HEK293 (cell line): ENCODE measurements around the gene NOC2L.

Experiments
- CTCF ChIA-PET: fragments of 350-600 bp; formaldehyde crosslinking; extraction: SDS; loops from one replicate; lab custom pipeline; 2021; ENCODE audit warnings: antibody characterized with exemption; lab: Yijun Ruan, JAX
- POLR2A ChIA-PET: fragments of 300-600 bp; formaldehyde crosslinking; extraction: SDS; loops from one replicate; lab custom pipeline; 2020; ENCODE audit warnings: antibody characterized with exemption, inconsistent platforms; lab: Yijun Ruan, JAX
- H3K27ac ChIP-seq: fragments of 200-500 bp; sonication (Bioruptor generic); 2 replicates; pipeline ENCODE4 v1.5.1; 2014; ENCODE audit warnings: low read depth, low read length, control low read depth, inconsistent platforms; ENCODE audit errors: extremely low read depth
- H3K36me3 ChIP-seq, 2 experiments: fragments of 200-500 bp in 1 of 2; sonication (Bioruptor generic) in 1 of 2; 1 replicate in 1 of 2; 2 replicates in 1 of 2; pipeline ENCODE4 v1.5.1; 2014 to 2017; ENCODE audit warnings: inconsistent platforms in 2 of 2, low read length in 2 of 2; ENCODE audit not compliant: control insufficient read depth in 2 of 2, insufficient read depth in 1 of 2
- H3K4me1 ChIP-seq: fragments of 200-500 bp; sonication (Bioruptor generic); 2 replicates; pipeline ENCODE4 v1.5.1; 2014; ENCODE audit warnings: mild to moderate bottlenecking, low read length, inconsistent platforms; ENCODE audit not compliant: control insufficient read depth, insufficient read depth
- H3K4me3 ChIP-seq: 2 replicates; pipeline ENCODE4 v1.5.1; 2011; ENCODE audit warnings: low read depth, mild to moderate bottlenecking, control low read depth, low read length, moderate library complexity
- H3K9me3 ChIP-seq: fragments of 200-500 bp; sonication (Bioruptor generic); 2 replicates; pipeline ENCODE4 v1.5.1; 2014; ENCODE audit warnings: low read depth, low read length, inconsistent platforms; ENCODE audit not compliant: control insufficient read depth, insufficient read depth
- GLIS1 ChIP-seq: fragments of 450-650 bp; formaldehyde crosslinking; IDR thresholded peaks from 2 replicates; pipeline ENCODE4 v1.5.1; 2016; ENCODE audit warnings: missing biosample characterization, missing genetic modification characterization
- GLIS2 ChIP-seq: fragments of 450-650 bp; formaldehyde crosslinking; IDR thresholded peaks from 2 replicates; pipeline ENCODE4 v1.5.1; 2016; ENCODE audit warnings: missing biosample characterization, missing genetic modification characterization
- KLF1 ChIP-seq: fragments of 450-650 bp; formaldehyde crosslinking; IDR thresholded peaks from 2 replicates; pipeline ENCODE4 v1.5.1; 2016; ENCODE audit warnings: missing biosample characterization, missing genetic modification characterization
- KLF8 ChIP-seq: fragments of 450-650 bp; formaldehyde crosslinking; IDR thresholded peaks from 2 replicates; pipeline ENCODE4 v1.5.1; 2016; ENCODE audit warnings: missing biosample characterization, missing genetic modification characterization
- PATZ1 ChIP-seq: fragments of 450-650 bp; formaldehyde crosslinking; IDR thresholded peaks from 2 replicates; pipeline ENCODE4 v1.5.1; 2016; ENCODE audit warnings: missing biosample characterization, missing genetic modification characterization
- PBX3 ChIP-seq: sonication (generic); formaldehyde crosslinking; IDR thresholded peaks from 2 replicates; pipeline ENCODE4 v1.8.1; 2022; ENCODE audit warnings: mild to moderate bottlenecking, moderate library complexity, missing genetic modification reagents
- SP2 ChIP-seq: fragments of 450-650 bp; formaldehyde crosslinking; IDR thresholded peaks from 2 replicates; pipeline ENCODE4 v1.5.1; 2016; ENCODE audit warnings: missing biosample characterization, missing genetic modification characterization
- YY1 ChIP-seq: fragments of 450-650 bp; formaldehyde crosslinking; IDR thresholded peaks from 2 replicates; pipeline ENCODE4 v1.5.1; 2018; ENCODE audit warnings: missing biosample characterization, missing genetic modification characterization
- ZBTB20 ChIP-seq: fragments of 450-650 bp; formaldehyde crosslinking; IDR thresholded peaks from 2 replicates; pipeline ENCODE4 v1.5.1; 2016; ENCODE audit warnings: missing biosample characterization, missing genetic modification characterization
- ZBTB48 ChIP-seq: fragments of 450-650 bp; formaldehyde crosslinking; IDR thresholded peaks from 2 replicates; pipeline ENCODE4 v1.5.1; 2016; ENCODE audit warnings: missing biosample characterization, missing genetic modification characterization
- ZBTB8A ChIP-seq: fragments of 450-650 bp; formaldehyde crosslinking; IDR thresholded peaks from 2 replicates; pipeline ENCODE4 v1.5.1; 2016; ENCODE audit warnings: missing biosample characterization, missing genetic modification characterization
- ZIC2 ChIP-seq: fragments of 450-650 bp; formaldehyde crosslinking; IDR thresholded peaks from 2 replicates; pipeline ENCODE4 v1.5.1; 2016; ENCODE audit warnings: missing biosample characterization, missing genetic modification characterization
- ZNF16 ChIP-seq: fragments of 450-650 bp; formaldehyde crosslinking; IDR thresholded peaks from 2 replicates; pipeline ENCODE4 v1.5.1; 2016; ENCODE audit warnings: low read depth, missing biosample characterization, missing genetic modification characterization
- ZNF174 ChIP-seq: fragments of 450-650 bp; formaldehyde crosslinking; IDR thresholded peaks from 2 replicates; pipeline ENCODE4 v1.5.0; 2017; ENCODE audit warnings: missing biosample characterization, mild to moderate bottlenecking, missing genetic modification characterization
- ZNF211 ChIP-seq: fragments of 450-650 bp; formaldehyde crosslinking; IDR thresholded peaks from 2 replicates; pipeline ENCODE4 v1.5.1; 2016; ENCODE audit warnings: low read depth, missing biosample characterization, missing genetic modification characterization
- ZNF394 ChIP-seq: fragments of 450-650 bp; formaldehyde crosslinking; IDR thresholded peaks from 2 replicates; pipeline ENCODE4 v1.5.1; 2016; ENCODE audit warnings: missing biosample characterization, missing genetic modification characterization, mild to moderate bottlenecking, moderate library complexity, borderline replicate concordance
- ZNF530 ChIP-seq: fragments of 450-650 bp; formaldehyde crosslinking; IDR thresholded peaks from 2 replicates; pipeline ENCODE4 v1.5.1; 2016; ENCODE audit warnings: low read depth, missing biosample characterization, missing genetic modification characterization
- ZNF560 ChIP-seq: fragments of 450-650 bp; formaldehyde crosslinking; IDR thresholded peaks from 2 replicates; pipeline ENCODE4 v1.5.1; 2017; ENCODE audit warnings: missing biosample characterization, missing genetic modification characterization, borderline replicate concordance
- ZNF624 ChIP-seq: fragments of 450-650 bp; formaldehyde crosslinking; IDR thresholded peaks from 2 replicates; pipeline ENCODE4 v1.5.1; 2017; ENCODE audit warnings: missing biosample characterization, missing genetic modification characterization
- TF ChIP-seq, protein P1 (sequence below): fragments of 450-650 bp; formaldehyde crosslinking; IDR thresholded peaks from 2 replicates; pipeline ENCODE4 v1.5.1; 2016; ENCODE audit warnings: missing biosample characterization, missing genetic modification characterization
- TF ChIP-seq, protein P2 (sequence below): fragments of 450-650 bp; formaldehyde crosslinking; IDR thresholded peaks from 2 replicates; pipeline ENCODE4 v1.5.1; 2017; ENCODE audit warnings: missing biosample characterization, mild to moderate bottlenecking, missing genetic modification characterization, moderate library complexity

The NOC2L gene

DNA sequence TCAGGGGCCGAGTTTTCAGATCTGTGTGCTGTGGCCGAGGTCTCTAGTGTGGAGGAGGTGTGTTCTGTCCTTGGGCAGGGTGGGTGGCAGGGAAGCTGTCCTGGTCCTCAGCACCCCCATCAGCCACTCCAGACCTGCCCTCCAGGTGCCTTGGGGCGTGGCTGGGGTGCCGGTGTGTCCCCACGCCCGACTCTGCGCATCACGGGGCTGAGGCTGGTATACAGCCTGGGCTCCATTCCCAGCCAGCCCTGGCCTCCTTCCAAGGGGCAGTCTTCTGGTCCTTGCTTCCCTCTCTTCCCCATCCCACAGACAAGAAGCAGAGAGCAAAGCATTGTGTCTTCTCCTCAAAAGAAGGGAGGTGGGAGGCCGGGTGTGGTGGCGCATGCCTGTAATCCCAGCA lies 31.3 kb downstream of the NOC2L start:
- CTCF ChIA-PET, result interaction anchor here (1.3 kb wide), 1 partner anchor 14 kb away, joined by 3 read pairs; no protein-coding TSS in a partner anchor
- Histone ChIP-seq H3K9me3 (no peaks in the 10 kb centered on the region), H3K27ac (no peak overlapping the region), H3K4me1 (peaks cover 12% of the 10 kb centered on the region), H3K36me3 (peaks cover 0 to 67% of the 10 kb centered on the region in 2 experiments; a peak in 1 of 3 replicates), H3K4me3 (no peak overlapping the region)
- peak; percentile 29; the same call in 1 of the 2 replicates for TF ChIP-seq ZBTB20 (tag by site-specific recombination)
- TF ChIP-seq PBX3 (CRISPR knock-in tag), result no peak
- TF ChIP-seq YY1 (tag by site-specific recombination), result no peak
- peak; percentile 93 for TF ChIP-seq KLF1 (tag by site-specific recombination)
- TF ChIP-seq ZBTB48 (tag by site-specific recombination), result peak; percentile 47
- TF ChIP-seq KLF8 (tag by site-specific recombination), result peak; percentile 41
- POLR2A ChIA-PET, result interaction anchor here (0.6 to 6.5 kb wide), 2 partner anchors 14 to 324 kb away, joined by 4 to 111 read pairs; no protein-coding TSS in a partner anchor

DNA sequence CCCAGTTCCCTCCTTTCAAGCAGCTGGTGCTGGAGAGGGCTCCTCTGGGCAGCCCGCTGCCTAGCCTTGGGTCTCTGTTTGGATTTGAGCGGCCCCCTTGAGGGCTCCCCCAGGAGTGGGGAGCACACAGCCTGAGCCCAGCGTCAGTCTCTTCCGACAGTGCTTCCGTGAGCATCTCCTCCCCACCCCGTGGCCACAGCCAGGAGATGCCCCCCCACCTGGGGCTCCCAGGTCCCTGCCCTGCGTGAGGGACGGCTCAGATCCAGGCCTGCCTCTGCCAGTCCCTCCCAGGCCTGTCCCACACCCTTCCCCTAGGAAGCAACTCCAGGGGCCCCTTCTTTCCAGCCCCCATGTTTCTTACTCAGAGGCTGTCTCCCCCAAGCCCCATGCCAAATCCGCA lies 31.8 kb downstream of the NOC2L start:
- H3K36me3 ChIP-seq, result peaks cover 0 to 68% of the 10 kb centered on the region in 2 experiments; a peak in 1 of 3 replicates
- ChIA-PET CTCF (interaction anchor here (1.3 to 1.7 kb wide), 4 partner anchors 10 to 22 kb away, joined by 3 to 8 read pairs (median 6); no protein-coding TSS in a partner anchor), POLR2A (interaction anchor here (1.4 to 1.8 kb wide), 2 partner anchors 12 to 14 kb away, joined by 3 to 7 read pairs; no protein-coding TSS in a partner anchor)
- H3K9me3 ChIP-seq, result no peaks in the 10 kb centered on the region
- H3K27ac ChIP-seq, result no peak overlapping the region; the same call in 1 of the 2 replicates
- peaks cover 10% of the 10 kb centered on the region for H3K4me1 ChIP-seq
- no peak overlapping the region for H3K4me3 ChIP-seq
- no peak for TF ChIP-seq ZNF16 (tag by site-specific recombination)
- TF ChIP-seq ZBTB20 (tag by site-specific recombination), result peak; percentile 40; the same call in 1 of the 2 replicates
- TF ChIP-seq ZNF211 (tag by site-specific recombination), result no peak
- peak; percentile 33 for TF ChIP-seq SP2 (tag by site-specific recombination)
- TF ChIP-seq ZBTB8A (tag by site-specific recombination), result 0 out of 2 replicates have a peak, but pooled peaks have one; percentile 6
- peak; percentile 60 for TF ChIP-seq GLIS1
- TF ChIP-seq GLIS2 (tag by site-specific recombination), result peak; percentile 27; the same call in 1 of the 2 replicates
- peak; percentile 62; the same call in 1 of the 2 replicates for TF ChIP-seq ZIC2 (tag by site-specific recombination)
- TF ChIP-seq PATZ1 (tag by site-specific recombination), result peak; percentile 47; the same call in 1 of the 2 replicates

DNA sequence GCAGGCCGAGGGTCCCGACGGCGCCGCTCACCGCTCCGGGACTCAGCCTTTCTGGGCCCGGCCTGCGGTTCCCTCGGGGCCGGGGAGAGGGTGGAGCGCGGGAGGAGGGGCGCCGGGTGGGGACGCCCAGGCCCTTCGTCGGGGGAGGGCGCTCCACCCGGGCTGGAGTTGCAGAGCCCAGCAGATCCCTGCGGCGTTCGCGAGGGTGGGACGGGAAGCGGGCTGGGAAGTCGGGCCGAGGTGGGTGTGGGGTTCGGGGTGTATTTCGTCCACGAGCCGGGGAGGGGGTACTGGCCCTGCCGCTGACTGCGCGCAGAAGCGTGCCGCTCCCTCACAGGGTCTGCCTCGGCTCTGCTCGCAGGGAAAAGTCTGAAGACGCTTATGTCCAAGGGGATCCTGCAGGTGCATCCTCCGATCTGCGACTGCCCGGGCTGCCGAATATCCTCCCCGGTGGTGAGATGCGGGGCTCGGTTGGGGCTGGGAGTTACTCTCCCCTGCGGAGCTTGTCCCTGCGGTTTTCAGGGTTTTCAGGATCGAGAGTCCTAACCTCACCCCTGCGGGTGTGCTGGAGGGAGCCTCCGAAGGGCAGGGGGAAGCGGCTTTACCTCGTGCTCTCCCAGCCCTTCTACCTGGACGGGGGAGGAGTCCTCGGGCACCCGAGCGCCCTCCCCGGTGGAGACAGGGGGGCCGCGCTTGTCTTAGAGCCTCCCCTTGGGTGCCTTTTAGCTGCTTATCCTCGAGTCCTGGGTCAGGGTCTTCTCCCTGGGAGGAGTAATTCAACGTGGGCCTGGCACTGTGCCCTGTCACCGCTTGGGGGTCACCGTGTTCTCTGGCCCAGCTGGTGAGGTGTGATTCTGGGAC lies 33.3 kb downstream of the NOC2L start:
- peak overlapping the region; percentile 99 for H3K27ac ChIP-seq
- H3K9me3 ChIP-seq, result no peaks in the 10 kb centered on the region
- peak overlapping the region; percentile 57 for H3K4me3 ChIP-seq
- POLR2A ChIA-PET, result interaction anchor here (1.2 to 1.8 kb wide), 3 partner anchors 9 to 16 kb away, joined by 3 to 7 read pairs (median 3); no protein-coding TSS in a partner anchor
- peaks cover 0 to 68% of the 10 kb centered on the region in 2 experiments; a peak in 1 of 3 replicates for H3K36me3 ChIP-seq
- peaks cover 5% of the 10 kb centered on the region for H3K4me1 ChIP-seq
- CTCF ChIA-PET, result interaction anchor here (0.6 to 1.7 kb wide), 7 partner anchors 12 to 138 kb away, joined by 3 to 8 read pairs (median 5); no protein-coding TSS in a partner anchor
- TF ChIP-seq ZNF530 (tag by site-specific recombination), result no peak
- no peak for TF ChIP-seq ZNF174
- TF ChIP-seq, protein P1, sequence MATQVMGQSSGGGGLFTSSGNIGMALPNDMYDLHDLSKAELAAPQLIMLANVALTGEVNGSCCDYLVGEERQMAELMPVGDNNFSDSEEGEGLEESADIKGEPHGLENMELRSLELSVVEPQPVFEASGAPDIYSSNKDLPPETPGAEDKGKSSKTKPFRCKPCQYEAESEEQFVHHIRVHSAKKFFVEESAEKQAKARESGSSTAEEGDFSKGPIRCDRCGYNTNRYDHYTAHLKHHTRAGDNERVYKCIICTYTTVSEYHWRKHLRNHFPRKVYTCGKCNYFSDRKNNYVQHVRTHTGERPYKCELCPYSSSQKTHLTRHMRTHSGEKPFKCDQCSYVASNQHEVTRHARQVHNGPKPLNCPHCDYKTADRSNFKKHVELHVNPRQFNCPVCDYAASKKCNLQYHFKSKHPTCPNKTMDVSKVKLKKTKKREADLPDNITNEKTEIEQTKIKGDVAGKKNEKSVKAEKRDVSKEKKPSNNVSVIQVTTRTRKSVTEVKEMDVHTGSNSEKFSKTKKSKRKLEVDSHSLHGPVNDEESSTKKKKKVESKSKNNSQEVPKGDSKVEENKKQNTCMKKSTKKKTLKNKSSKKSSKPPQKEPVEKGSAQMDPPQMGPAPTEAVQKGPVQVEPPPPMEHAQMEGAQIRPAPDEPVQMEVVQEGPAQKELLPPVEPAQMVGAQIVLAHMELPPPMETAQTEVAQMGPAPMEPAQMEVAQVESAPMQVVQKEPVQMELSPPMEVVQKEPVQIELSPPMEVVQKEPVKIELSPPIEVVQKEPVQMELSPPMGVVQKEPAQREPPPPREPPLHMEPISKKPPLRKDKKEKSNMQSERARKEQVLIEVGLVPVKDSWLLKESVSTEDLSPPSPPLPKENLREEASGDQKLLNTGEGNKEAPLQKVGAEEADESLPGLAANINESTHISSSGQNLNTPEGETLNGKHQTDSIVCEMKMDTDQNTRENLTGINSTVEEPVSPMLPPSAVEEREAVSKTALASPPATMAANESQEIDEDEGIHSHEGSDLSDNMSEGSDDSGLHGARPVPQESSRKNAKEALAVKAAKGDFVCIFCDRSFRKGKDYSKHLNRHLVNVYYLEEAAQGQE, result no peak
- TF ChIP-seq ZNF560, result no peak
- no peak for TF ChIP-seq ZNF624 (tag by site-specific recombination)
- TF ChIP-seq ZNF394 (tag by site-specific recombination), result peak; percentile 20; the same call in 1 of the 2 replicates
- TF ChIP-seq, protein P2, sequence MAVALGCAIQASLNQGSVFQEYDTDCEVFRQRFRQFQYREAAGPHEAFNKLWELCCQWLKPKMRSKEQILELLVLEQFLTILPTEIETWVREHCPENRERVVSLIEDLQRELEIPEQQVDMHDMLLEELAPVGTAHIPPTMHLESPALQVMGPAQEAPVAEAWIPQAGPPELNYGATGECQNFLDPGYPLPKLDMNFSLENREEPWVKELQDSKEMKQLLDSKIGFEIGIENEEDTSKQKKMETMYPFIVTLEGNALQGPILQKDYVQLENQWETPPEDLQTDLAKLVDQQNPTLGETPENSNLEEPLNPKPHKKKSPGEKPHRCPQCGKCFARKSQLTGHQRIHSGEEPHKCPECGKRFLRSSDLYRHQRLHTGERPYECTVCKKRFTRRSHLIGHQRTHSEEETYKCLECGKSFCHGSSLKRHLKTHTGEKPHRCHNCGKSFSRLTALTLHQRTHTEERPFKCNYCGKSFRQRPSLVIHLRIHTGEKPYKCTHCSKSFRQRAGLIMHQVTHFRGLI (tag by site-specific recombination), result peak; percentile 97
